Keratinocyte (primary cell): ENCODE data around the gene SRRD. TPM values are rescaled to one million over a fixed set of nuclear protein-coding genes. Genes with fewer than 3 reads are reported as not detected.
"Not testable (repeated sequence)": the region's sequence is repeated elsewhere in the genome, so short reads cannot be mapped to it uniquely, and the experiment has no call there.

Experiments
- DNase-seq: peaks from one replicate; pipeline ENCODE4 v3.0.0-alpha.2; 2011; ENCODE audit warnings: low read depth, missing footprints, low spot score
- FAIRE-seq: peaks from 2 replicates; lab custom pipeline; 2011; peaks lifted over from hg19 to GRCh38; lab: Jason Lieb, UNC
- H2AFZ ChIP-seq: 2 replicates; pipeline ENCODE4 v1.6.0; 2012; ENCODE audit warnings: low read length, control low read depth, inconsistent platforms; ENCODE audit not compliant: control insufficient read depth
- H3K27ac ChIP-seq: 2 replicates; pipeline ENCODE4 v1.5.1; 2011; ENCODE audit warnings: low read length; ENCODE audit not compliant: control insufficient read depth, insufficient read depth
- H3K27me3 ChIP-seq: 3 replicates; pipeline ENCODE4 v1.6.0; 2011; ENCODE audit warnings: low read length; ENCODE audit not compliant: control insufficient read depth, insufficient read depth; ENCODE audit errors: extremely low read depth
- H3K36me3 ChIP-seq, 2 experiments: 2 replicates in 1 of 2; 3 replicates in 1 of 2; pipeline ENCODE4 v1.5.1; 2011; ENCODE audit warnings: low read length in 2 of 2, mild to moderate bottlenecking in 1 of 2; ENCODE audit not compliant: control insufficient read depth in 2 of 2, insufficient read depth in 2 of 2; ENCODE audit errors: extremely low read depth in 1 of 2
- H3K4me1 ChIP-seq: 3 replicates; pipeline ENCODE4 v1.5.1; 2011; ENCODE audit warnings: low read length; ENCODE audit not compliant: control insufficient read depth, insufficient read depth; ENCODE audit errors: extremely low read depth
- H3K4me2 ChIP-seq: 3 replicates; pipeline ENCODE4 v1.6.0; 2011; ENCODE audit warnings: low read depth, low read length; ENCODE audit not compliant: control insufficient read depth, insufficient read depth; ENCODE audit errors: extremely low read depth
- H3K4me3 ChIP-seq, 3 experiments: fragments of 200-600 bp in 1 of 3; sonication (generic) in 1 of 3; 2 replicates in 2 of 3; 3 replicates in 1 of 3; pipeline ENCODE4 v1.5.1; 2011 to 2016; ENCODE audit warnings: low read length in 3 of 3, mild to moderate bottlenecking in 3 of 3, control low read depth in 2 of 3, inconsistent platforms in 1 of 3, low read depth in 1 of 3, mixed read lengths in 1 of 3, mixed run types in 1 of 3, moderate library complexity in 1 of 3; ENCODE audit not compliant: control insufficient read depth in 2 of 3, insufficient read depth in 2 of 3; ENCODE audit errors: extremely low read depth in 1 of 3
- H3K79me2 ChIP-seq: 2 replicates; pipeline ENCODE4 v1.6.0; 2012; ENCODE audit warnings: low read length; ENCODE audit not compliant: control insufficient read depth, insufficient read depth
- H3K9ac ChIP-seq: 3 replicates; pipeline ENCODE4 v1.6.0; 2011; ENCODE audit warnings: low read length; ENCODE audit not compliant: control insufficient read depth, insufficient read depth; ENCODE audit errors: extremely low read depth
- H3K9me1 ChIP-seq: 3 replicates; pipeline ENCODE4 v1.6.0; 2011; ENCODE audit warnings: low read length; ENCODE audit not compliant: control insufficient read depth, insufficient read depth; ENCODE audit errors: extremely low read depth
- H3K9me3 ChIP-seq: 2 replicates; pipeline ENCODE4 v1.5.1; 2012; ENCODE audit warnings: low read depth, low read length; ENCODE audit not compliant: control insufficient read depth
- H4K20me1 ChIP-seq: 3 replicates; pipeline ENCODE4 v1.6.0; 2011; ENCODE audit warnings: low read length; ENCODE audit not compliant: control insufficient read depth, insufficient read depth; ENCODE audit errors: extremely low read depth
- CTCF ChIP-seq, 3 experiments: IDR thresholded peaks in 1 of 3; conservative IDR thresholded peaks in 1 of 3; optimal IDR thresholded peaks in 1 of 3; 2 replicates in 2 of 3; 3 replicates in 1 of 3; pipeline versions ENCODE3 to v1.5.1; 2011; ENCODE audit warnings: low read length in 3 of 3, mild to moderate bottlenecking in 3 of 3, moderate library complexity in 2 of 3, control low read depth in 1 of 3, inconsistent platforms in 1 of 3; ENCODE audit not compliant: insufficient read depth in 2 of 3; ENCODE audit errors: extremely low read depth in 1 of 3
- EZH2 ChIP-seq: IDR thresholded peaks from one replicate; pipeline ENCODE4 v1.6.1; 2012; ENCODE audit warnings: inconsistent platforms, mild to moderate bottlenecking, low read length, moderate library complexity
- dilution Hi-C: fragments of 300-500 bp; cut with MboI; formaldehyde crosslinking; loops from one replicate; pipeline ENCODE4 v1.7.0; 2020; ENCODE audit warnings: low sequenced_read_pairs; ENCODE audit not compliant: extremely low pct_ligation_motif_present
- polyA plus RNA-seq, 5 experiments: library from polyadenylated mRNA; depleted of rRNA in 3 of 5; stranded (reverse) in 3 of 5; stranded (forward) in 1 of 5; unstranded in 1 of 5; fragments of >200 nt; gene quantifications; 1 replicate in 1 of 5; 2 replicates in 3 of 5; 3 replicates in 1 of 5; pipeline versions ENCODE4 v1.2.1 to v1.2.3, GENCODE V29; 2011 to 2012; ENCODE audit warnings: missing spikeins in 2 of 5, low read depth in 1 of 5, low replicate concordance in 1 of 5

The SRRD gene
- polyA plus RNA-seq, 1 donor (not counting 4 experiments of a cell fraction or from before 2014, with no cell fraction given): 45.0 TPM

GRCh38 chr22:26527574-26528465 lies 44.1 kb downstream of the SRRD start:
- H2AFZ ChIP-seq: no peak overlapping the region
- no peaks in the 10 kb centered on the region for H3K27me3 ChIP-seq
- TF ChIP-seq CTCF (optimal IDR thresholded peaks at IDR 0.05 in 1 of 3, IDR thresholded peaks at IDR 0.05 in 1 of 3, conservative IDR thresholded peaks at IDR 0.05 in 1 of 3; ENCODE audit: extremely low read depth in 1 of 3, insufficient read depth in 2 of 3, low read length in 3 of 3) (no peak), EZH2 (no peak)
- H3K4me2 ChIP-seq: no peak overlapping the region
- no peaks in the 10 kb centered on the region for H3K79me2 ChIP-seq
- H3K27ac ChIP-seq: no peak overlapping the region
- H3K9me3 ChIP-seq: no peaks in the 10 kb centered on the region
- no peak overlapping the region for H3K9ac ChIP-seq
- no peak overlapping the region for H3K4me3 ChIP-seq
- FAIRE-seq (no peak), DNase-seq (no peak)
- dilution Hi-C loops: no loop called here
- peaks cover 6 to 21% of the 10 kb centered on the region in 2 experiments for H3K36me3 ChIP-seq
- H4K20me1 ChIP-seq: no peaks in the 10 kb centered on the region
- no peaks in the 10 kb centered on the region for H3K4me1 ChIP-seq
- no peaks in the 10 kb centered on the region for H3K9me1 ChIP-seq

DNA sequence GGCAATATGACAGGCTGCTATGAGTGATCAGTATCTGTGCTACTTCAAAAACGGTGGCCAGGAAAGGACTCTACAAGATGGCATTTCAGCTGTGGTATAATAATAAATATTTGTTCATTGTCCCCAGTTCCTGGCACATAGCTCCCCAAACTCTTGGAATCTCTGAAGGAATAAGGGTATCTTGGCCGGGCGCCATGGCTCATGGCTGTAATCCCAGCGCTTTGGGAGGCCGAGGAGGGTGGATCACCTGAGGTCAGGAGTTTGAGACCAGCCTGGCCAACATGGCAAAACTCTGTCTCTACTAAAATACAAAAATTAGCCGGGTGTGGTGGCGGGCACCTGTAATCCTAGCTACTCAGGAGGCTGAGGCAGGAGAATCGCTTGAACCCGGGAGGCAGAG lies 44.8 kb downstream of the SRRD start:
- H3K27me3 ChIP-seq, H2AFZ ChIP-seq, H3K4me3 ChIP-seq, H3K9ac ChIP-seq, H3K4me1 ChIP-seq, dilution Hi-C loops, H3K27ac ChIP-seq, H4K20me1 ChIP-seq, DNase-seq, H3K9me3 ChIP-seq, FAIRE-seq, H3K9me1 ChIP-seq, H3K4me2 ChIP-seq, H3K79me2 ChIP-seq: not testable (repeated sequence)
- H3K36me3 ChIP-seq: peaks cover 6 to 21% of the 10 kb centered on the region in 2 experiments
